Measurements from ENCODE around the gene TAF11L14.
"Not testable (repeated sequence)": the region's sequence is repeated elsewhere in the genome, so short reads cannot be mapped to it uniquely, and the experiment has no call there.

TAF11L14 gene

GRCh38 chr5:17634160-17634559 lies at the start of gene TAF11L14:
Gene TAF11L14 (plus strand): TSS chr5:17634460.
- DNase-seq, result no peak

- DNase-seq, result not testable (repeated sequence)
Measured at GRCh38 chr5:17585658-17586057, 48.6 kb upstream of the TAF11L14 start, which contains the start of gene TAF11L7. Gene TAF11L7 (minus strand): TSS chr5:17585758.

GRCh38 chr5:17590860-17591259 lies 43.4 kb upstream of the TAF11L14 start, which contains the start of gene TAF11L8:
Gene TAF11L8 (minus strand): TSS chr5:17590960.
- not testable (repeated sequence) for DNase-seq

GRCh38 chr5:17594255-17594654 lies 40.0 kb upstream of the TAF11L14 start, which contains the start of gene TAF11L9:
Gene TAF11L9 (minus strand): TSS chr5:17594394.
- DNase-seq, result not testable (repeated sequence)

- not testable (repeated sequence) for DNase-seq
Measured at GRCh38 chr5:17597728-17598127, 36.5 kb upstream of the TAF11L14 start, which contains the start of gene TAF11L10. Gene TAF11L10 (minus strand): TSS chr5:17597828.

GRCh38 chr5:17603880-17604279 lies 30.4 kb upstream of the TAF11L14 start, which contains the start of gene TAF11L11:
Gene TAF11L11 (plus strand): TSS chr5:17604183.
- not testable (repeated sequence) for DNase-seq

- DNase-seq, result no peak
Measured at GRCh38 chr5:17604951-17605350, 29.3 kb upstream of the TAF11L14 start.

- not testable (repeated sequence) for DNase-seq
Measured at GRCh38 chr5:17607461-17607860, 26.8 kb upstream of the TAF11L14 start.

- not testable (repeated sequence) for DNase-seq
Measured at GRCh38 chr5:17610092-17610491, 24.2 kb upstream of the TAF11L14 start, which contains the start of gene TAF11L12. Gene TAF11L12 (plus strand): TSS chr5:17610392.

GRCh38 chr5:17614872-17615605 lies 19.2 kb upstream of the TAF11L14 start:
- no peak for DNase-seq

GRCh38 chr5:17619354-17619753 lies 14.9 kb upstream of the TAF11L14 start:
- no peak for DNase-seq

- no peak for DNase-seq
Measured at GRCh38 chr5:17620627-17621026, 13.6 kb upstream of the TAF11L14 start.

- no peak for DNase-seq
Measured at GRCh38 chr5:17625686-17626085, 8.6 kb upstream of the TAF11L14 start.

- not testable (repeated sequence) for DNase-seq
Measured at GRCh38 chr5:17631788-17632187, 2.5 kb upstream of the TAF11L14 start, which contains the start of gene TAF11L13. Gene TAF11L13 (plus strand): TSS chr5:17632088.

- DNase-seq, result not testable (repeated sequence)
Measured at GRCh38 chr5:17649232-17649631, 15.0 kb downstream of the TAF11L14 start.

GRCh38 chr5:17655201-17655759 lies 21.0 kb downstream of the TAF11L14 start:
- DNase-seq, result not testable (repeated sequence)

GRCh38 chr5:17655921-17656320 lies 21.7 kb downstream of the TAF11L14 start:
- no peak for DNase-seq

GRCh38 chr5:17663182-17663581 lies 28.9 kb downstream of the TAF11L14 start:
- no peak for DNase-seq

GRCh38 chr5:17665836-17666235 lies 31.6 kb downstream of the TAF11L14 start:
- no peak for DNase-seq

GRCh38 chr5:17666726-17667235 lies 32.5 kb downstream of the TAF11L14 start:
- DNase-seq, result no peak

GRCh38 chr5:17670353-17670752 lies 36.1 kb downstream of the TAF11L14 start:
- DNase-seq, result no peak

GRCh38 chr5:17678751-17679324 lies 44.6 kb downstream of the TAF11L14 start:
- DNase-seq, result no peak

- no peak for DNase-seq
Measured at GRCh38 chr5:17679597-17680203, 45.4 kb downstream of the TAF11L14 start.
